NCI-H1436 (cell line): Measurements from ENCODE around the gene ANXA2.

ENCODE experiments used
- DNase-seq: peaks from one replicate; lab custom pipeline; 2025; lab: John Stamatoyannopoulos, UW

The ANXA2 gene

DNA sequence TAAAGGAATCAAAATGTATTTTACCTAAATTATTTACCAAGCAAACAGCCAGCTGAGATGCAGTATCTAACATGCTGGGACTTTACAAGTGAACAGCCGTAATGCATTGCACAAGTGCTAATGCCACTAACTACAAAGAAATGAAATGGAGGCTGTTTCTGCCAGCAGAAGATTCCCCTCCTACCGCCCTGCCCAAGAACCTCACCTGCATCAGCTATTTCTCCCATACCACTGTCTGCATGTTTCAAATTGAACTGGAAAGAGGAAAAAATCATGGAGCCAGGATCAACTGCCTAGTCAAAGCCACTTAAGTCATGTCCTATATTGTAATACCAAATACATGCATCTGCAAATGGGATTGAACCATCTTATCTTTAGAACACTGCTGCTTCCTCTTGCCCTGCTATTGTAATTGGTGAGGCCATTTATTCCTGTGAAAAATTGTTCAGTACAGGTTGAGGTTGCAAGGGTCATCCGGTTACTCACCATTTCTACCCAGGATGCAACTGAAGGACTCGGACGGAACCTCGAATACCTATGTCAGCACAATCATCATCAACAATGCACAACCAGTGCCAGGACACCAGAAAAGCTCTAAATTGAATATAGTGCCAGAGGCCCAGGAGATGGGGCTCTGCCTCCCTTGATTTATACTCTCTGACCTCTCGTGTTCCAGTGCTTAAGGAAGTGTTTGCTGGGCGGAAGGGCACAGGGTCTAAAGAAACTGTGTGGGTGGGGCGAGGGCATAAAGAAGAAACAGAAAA lies 27.5 kb downstream of the ANXA2 start:
- DNase-seq = no peak

DNA sequence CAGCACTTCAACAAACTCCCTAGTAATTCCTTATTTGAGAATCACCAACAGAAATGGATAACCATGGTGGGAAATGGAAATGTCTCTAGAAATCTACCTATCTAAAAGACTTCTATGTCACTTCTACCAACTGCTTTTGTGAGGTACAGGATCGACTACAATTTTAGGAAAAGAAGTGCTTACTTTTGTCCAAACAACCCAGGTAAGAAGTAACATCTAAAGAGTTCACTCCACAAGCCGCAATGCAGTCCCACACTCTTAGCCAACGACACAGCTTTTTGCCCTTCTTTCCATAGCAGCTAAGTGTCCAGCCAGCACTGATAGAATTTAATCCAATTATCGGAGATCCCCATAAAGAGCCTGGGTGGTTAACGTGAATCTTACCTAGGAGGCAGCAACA lies 28.1 kb downstream of the ANXA2 start:
- DNase-seq = no peak

DNA sequence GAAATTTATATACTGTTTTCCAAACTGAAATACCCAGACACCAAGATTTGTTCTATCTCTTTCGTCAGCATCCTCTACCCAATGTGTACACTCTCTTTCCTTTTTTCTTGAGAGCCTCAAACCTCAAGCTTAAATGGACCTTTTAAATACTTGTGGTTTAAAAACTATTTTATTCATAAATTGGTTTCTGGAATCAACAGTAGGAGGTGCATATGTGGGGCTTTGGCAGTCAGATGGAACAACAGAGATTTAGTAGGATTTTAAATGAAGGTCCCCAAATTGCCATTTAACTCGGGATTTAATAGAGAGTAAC lies 33.2 kb downstream of the ANXA2 start:
- no peak for DNase-seq

DNA sequence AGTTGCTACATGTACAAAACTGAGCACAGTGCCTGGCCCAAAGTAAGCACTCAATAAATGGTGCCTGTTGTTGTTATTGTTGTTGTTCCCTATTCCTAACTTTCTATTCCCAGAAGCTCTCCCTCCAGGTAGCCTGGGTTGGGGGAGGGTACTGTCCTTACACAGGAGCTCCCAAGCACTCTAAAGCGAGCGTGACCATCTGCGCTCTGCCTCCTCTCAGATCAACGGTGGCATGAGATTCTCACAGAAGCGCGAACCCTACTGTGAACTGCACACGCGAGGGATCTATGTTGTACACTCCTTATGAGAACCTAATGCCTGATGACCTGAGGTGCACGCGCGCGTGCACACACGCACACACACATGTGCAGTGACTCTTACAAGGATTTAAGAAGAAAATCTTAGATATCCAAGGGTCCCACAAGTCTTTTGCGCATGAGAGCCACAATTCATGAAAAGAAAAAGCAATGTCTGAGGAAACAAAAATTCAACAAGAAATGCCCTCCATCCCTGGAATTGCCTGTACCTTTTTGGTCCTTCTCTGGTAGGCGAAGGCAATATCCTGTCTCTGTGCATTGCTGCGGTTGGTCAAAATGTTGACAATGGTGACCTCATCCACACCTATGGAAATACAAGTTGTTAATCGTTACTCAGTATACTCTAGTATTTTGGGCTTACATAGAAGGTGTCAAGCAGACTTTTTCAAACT lies 33.7 kb downstream of the ANXA2 start:
- no peak for DNase-seq

DNA sequence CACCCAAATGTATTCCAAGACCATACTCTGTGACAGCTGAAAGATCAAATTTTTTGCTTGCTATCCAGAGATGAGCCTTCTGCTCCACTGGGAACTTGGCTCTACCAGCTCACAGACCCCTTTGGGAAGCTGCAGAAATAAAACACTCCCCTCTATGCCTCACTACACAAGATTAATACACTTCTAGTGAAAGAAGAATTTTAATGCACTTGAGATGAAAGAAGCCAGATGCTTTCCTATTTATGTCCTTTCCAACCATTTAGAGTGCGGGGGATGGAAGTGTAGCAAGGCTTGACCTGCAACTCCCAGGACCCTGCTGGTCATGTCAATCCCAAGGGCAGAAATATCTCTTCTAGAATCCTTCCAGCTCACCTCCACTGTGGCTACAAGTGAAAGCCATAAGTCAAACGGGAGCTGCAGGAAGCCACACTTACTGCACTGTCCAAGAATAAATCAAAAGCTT lies 34.7 kb downstream of the ANXA2 start:
- DNase-seq = no peak

DNA sequence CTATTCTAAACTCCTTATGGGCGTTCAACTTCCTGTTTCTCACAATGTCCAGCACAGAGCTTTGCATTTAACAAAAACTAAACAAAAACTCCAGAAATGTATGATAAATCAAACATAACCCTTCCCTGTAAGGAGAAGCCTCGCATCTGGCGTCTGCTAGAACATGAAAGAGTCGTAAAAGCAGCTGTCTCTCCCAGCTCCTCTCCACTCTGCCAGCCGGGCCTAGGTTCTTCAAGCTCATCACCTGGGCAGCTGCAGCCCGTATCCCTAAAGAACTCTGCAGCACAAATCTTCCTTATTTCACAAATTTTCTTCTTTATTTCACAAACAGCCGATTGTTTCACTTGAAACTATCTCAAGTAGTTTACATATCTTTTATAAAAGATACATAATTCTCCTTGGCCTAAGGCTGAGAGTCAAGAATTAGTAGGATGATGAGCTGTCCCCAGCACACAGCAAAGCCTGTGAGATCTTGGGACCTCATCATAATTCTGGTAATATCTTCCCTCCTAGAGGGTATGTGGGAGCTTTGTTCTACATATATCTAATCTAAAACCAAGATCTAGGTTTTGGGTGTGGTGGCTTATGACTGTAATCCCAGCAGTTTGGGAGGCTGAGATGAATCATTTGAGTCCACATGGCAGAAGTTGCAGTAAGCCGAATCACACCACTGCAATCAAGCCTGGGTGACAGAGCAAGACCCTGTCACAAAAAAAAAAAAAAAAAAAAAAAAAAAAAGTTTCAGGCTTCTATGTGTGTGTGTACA lies 35.3 kb downstream of the ANXA2 start:
- DNase-seq = no peak

DNA sequence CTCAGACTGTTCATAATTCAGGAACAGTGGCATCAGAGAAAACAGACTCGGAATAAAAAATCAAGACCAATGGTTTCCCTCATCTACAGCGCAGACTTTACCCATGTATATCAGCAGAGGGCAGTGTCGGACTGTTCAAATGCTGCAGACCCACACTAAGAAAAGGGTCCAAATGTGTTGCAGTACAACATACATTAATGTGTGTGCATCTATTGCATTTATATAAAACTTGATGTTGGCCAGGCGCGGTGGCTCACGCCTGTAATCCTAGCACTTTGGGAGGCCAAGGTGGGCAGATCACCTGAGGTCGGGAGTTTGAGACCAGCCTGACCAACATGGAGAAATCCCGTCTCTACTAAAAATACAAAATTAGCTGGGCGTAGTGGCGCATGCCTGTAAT lies 38.0 kb downstream of the ANXA2 start:
- peak; percentile 72 for DNase-seq

DNA sequence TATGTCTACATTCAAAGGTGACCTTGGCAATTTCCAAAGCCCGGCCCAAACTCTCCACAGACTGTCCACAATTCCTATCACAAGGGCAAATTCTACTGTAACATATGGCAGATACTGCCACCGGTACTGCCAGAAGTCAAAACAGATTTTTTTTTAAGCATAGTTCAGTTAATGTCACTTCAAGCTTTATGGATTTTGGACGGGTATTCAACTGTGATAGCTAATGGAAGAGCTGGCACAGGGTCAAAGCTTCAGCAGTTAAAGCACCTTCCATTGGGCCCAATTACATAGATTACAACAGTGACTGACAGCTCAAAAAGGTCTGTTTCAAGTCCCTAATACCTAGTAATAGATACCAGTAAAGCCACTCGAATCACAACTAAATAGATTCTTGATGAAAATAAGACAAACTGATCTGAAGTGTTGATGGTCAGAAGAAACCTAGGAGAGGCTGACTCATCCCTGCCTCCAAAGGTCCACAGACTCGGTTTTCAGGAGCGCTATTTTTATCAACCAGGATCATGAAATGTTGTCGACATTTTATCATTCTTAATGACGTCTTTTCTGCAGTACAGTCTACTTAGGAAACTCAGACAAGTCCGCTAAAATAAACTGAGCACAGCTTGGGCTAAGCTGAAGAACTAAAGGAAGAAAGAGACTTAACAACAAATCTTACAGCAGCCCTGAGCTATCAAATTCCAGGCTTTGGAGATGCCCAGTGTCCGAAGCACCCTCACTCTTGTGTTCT lies 38.7 kb downstream of the ANXA2 start:
- peak; percentile 91 for DNase-seq

DNA sequence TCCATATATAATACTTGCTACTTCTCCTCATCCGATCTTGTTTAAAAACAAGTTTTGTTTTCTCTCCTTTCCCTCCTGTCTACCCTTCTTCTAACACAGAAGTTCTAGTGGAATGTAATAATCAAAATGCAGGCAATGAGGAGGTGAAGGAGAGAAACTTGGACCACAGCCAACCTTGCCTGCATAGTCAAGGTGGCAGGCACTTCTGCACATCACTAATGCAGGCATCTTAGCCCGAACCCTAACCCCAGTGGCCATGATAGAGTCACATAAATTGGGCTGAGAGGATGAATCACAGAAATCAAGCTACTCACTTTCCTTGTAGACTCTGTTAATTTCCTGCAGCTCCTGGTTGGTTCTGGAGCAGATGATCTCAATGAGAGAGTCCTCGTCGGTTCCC lies 41.0 kb downstream of the ANXA2 start:
- no peak for DNase-seq

DNA sequence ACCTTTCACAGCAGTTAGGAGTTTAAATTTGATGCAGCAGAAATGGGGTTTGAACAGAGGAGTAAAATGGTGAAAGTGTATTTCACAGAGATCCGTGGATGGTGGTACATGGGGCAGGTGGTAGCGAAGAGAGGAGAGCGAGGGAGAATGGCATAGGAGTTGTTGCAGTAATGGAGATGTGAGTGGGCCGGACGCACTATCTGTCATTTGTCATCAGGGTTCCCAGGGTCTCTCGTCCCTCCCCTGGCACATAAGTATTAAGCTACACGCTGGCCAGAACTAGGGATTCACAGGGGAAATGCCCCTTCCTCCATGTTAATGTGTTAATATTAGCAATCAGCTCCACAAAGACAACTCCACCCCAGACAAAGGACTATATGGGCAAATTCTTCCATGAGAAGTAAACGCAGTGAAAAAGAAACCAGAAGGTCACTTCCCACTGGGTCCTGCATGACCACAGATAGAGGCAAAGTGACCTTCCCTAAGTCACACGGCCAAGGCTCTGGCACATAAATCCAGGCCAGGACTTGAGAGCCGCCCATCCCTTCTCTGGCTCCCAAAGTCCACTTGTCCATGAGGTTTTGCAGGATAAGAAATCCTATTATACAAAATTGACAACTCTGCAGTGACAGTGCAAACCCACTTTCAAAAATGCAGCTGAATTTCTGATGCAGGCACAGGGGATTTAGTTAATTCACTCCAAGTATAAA lies 42.5 kb downstream of the ANXA2 start:
- no peak for DNase-seq

DNA sequence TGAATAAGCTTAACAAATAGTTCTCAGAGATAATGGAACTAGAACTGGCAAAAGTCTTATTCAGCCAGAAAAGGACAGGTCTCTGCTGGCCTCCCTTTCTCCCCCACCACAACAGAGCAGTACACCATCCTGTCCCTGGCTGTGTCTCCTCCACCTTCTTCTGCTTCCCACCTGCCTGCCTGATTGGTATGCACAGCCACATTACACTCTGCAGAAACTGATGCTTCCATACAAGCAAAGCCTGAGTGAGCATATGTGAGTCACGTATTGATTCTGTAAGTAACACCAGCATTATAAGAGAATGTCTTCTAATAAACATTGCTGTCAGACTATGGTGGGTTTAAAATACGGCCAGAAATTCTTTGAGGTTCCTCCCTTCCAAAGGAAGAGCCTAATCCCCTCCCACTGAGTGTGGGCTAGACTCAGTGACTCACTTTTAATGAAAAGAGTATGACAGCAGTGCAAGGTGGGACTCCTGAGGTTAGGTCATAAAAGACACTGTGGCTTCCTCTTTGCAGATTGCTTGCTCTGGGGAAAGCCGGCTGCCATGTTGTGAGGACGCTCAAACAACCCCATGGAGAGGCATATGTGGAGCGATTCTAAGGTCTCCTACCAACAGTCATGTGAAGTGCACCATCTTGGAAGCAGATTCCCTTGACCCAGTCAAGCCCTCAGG lies 44.4 kb downstream of the ANXA2 start:
- no peak for DNase-seq

DNA sequence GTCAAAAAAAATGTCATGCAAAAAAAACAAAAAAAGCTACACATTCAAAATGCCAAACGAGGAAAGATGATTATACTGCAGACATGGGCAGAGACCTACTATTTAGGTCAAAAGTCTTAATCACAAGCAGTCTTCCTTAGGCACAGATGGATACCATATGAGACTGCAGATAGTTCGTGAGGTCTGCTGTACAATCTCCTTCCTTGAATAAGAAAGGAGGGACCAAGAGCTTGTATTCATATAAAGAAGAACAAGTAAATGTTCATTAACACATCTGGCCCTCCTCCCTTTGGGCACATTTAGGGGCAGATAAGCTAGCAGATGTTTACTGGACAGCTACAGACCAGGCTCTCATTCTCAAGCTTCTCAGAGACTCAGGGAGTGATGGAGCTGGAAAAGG lies 45.3 kb downstream of the ANXA2 start:
- no peak for DNase-seq

DNA sequence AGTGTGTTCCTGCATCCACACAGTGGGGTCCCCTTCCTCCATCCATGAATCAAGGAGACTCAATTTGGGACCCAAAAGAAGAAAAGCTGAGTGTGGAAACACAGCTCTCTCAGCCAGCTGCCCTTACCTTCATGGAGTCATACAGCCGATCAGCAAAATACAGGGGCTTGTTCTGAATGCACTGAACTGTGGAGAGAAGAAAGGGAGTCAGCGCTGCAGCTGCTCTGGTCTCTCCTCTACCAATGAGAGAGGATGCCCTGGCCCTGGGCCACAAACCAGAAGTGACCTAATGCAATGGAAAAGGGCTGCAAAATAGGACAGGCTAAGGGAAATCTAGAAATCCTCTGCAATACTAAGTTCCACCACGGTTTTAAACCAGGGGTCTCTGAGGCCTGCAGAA lies 46.7 kb downstream of the ANXA2 start:
- DNase-seq = no peak

DNA sequence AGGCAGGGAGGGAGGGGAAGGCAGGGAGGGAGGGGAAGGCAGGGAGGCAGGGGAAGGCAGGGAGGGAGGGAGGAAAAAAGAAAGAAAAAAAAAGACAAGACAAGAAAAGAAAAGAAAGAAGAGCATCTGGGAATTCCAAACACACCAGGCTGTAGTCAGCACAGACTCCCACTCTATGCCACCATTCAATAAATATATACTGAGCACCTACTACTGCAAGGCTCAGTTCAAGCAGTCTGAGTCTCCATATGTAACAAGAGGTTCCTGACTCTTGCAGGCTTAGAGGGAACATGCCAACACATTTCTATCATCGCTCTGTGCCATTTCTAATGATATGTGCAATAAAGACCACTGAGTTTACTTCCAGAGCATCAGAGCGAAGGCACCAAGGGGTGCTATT lies 47.7 kb downstream of the ANXA2 start:
- DNase-seq = no peak

DNA sequence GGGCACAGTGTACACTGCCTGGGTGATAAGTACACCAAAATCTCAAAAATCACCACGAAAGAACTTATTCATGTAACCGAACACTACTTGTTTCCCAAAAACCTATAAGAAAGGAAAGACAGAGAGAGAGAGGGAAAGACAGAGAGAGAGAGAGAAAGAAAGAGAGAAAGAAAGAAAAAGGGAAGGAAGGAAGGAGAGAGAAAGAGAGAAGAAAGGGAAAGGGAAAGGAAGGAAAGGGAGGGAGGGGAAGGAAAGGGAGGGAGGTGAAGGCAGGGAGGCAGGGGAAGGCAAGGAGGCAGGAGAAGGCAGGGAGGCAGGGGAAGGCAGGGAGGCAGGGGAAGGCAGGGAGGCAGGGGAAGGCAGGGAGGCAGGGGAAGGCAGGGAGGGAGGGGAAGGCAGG lies 48.2 kb downstream of the ANXA2 start:
- DNase-seq = no peak

DNA sequence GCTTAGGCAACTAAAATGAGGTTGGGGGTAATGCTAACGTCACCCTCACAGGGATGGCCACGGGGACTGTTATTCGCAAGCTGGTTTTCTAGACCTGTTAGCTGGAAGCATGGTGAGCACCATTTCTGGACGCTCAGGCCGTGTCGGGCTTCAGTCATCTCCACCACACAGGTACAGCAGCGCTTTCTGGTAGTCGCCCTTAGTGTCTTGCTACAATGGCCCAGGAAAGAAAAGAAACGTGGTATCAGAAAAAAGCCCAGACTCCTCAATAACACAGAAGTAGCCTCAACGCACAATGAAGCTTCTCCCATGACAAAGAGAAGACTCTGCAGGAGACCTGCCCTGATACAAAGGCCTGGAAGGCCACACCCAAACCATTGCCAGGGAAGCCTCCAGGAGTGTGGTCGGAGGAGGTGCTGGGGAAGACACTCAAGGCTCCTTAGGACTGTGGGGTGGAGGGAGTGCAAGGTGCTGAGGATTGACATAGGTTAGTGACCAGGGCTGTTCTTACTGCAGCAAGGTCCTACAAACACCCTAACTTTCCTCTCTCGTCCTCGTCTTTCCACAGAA lies 50.2 kb downstream of the ANXA2 start:
- DNase-seq = no peak

DNA sequence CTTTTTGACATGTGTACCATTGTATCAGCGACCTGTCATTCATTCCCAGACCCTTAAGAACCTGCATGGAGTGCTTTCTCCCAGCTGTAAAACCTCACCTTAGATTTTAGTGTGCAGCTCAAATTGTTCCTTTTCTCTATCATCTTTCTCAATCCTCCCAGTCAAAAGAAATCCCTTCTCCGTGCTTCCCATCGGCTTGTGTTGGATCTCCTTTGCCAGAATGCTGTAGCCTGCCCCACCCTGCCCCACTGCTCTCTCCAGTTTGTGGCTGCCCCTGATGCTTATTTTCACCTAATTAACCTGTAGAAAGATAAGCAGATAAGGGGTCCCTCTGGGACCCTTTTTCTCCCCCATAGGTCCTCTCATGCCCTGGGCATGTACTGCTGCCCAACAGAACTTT lies 51.1 kb downstream of the ANXA2 start:
- DNase-seq = no peak

DNA sequence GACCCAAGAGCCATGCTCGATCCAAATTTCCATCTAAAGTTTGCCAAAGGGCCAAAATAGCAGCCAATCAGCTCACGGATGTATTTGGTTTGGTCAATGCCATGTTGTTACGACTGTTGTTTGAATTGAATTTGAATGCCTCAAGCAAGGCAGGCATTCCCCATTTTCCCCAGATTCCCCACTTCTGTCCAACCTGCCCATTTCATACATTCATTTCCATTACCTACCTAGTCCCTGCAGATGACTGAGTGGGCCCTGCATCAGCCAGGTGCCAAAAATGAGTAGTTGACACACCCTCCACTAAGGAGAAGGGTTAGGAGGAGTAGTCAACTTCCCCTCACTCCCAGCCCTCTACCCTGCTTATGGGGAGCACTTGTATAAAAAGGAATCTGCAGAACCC lies 51.7 kb downstream of the ANXA2 start:
- no peak for DNase-seq

DNA sequence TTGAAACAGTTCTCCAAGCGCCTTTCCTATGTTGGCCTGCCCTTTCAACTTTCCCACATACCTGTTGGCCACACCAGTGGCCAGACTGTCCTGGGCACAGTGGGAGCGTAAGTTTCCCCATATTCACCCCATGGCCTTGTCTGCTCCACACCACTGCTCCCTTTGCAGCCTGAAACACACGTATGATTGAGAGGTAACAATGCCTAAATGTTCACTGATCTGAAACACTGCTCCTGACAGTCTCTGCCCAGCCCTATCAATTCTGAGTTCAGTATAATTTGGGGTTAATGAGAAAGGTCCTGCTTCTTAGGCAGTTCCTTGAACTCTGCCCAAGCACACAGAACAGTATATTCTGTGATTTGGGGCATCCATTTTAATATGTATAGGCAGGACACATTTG lies 52.2 kb downstream of the ANXA2 start:
- DNase-seq = no peak

DNA sequence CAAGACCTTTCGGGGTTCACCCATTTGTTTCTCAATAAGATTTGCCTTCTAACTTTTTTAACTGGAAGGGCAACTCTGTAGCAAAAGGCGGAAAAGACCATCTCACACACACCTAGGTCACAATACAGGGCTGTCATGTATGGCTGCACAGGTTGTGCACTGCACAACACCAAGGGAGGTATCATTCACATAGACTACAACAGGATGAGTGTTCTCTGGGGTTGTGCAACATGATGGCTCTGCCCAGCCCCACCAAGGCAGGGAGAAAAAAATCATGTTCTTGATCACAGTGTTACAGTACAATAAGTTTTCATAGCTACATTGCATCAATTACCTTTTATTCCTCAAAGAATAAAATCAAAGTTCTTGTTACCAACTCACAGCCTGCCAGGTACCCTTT lies 52.8 kb downstream of the ANXA2 start:
- DNase-seq = no peak

DNA sequence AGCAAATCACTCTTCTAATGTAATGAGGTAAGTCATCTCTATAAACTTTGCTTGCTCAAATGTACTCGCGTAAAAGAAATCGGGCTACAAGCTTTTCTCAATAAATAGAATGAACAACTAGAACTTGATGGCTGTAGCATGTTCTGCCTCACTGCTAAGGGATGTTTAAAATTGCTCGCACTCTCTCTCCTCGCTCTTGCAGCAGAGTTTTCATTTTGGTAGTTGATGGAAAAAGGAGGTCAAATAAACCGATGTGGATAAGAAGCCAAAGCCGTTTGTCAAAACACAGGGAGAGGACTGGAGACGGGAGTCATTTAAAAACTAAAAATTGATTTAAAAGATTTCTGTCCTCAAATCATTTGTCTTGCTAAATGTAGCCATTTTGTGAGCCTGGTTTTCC lies 53.3 kb downstream of the ANXA2 start:
- no peak for DNase-seq
